BLaER1 (cell line): ENCODE measurements around the gene EHD4.

Source experiments
- H3K27ac ChIP-seq: shearing (Covaris generic); formaldehyde crosslinking; 2 replicates; pipeline ENCODE4 v1.8.1; 2022
- H3K27me3 ChIP-seq: shearing (Covaris generic); formaldehyde crosslinking; 2 replicates; pipeline ENCODE4 v1.8.1; 2022
- H3K36me3 ChIP-seq: shearing (Covaris generic); formaldehyde crosslinking; 2 replicates; pipeline ENCODE4 v1.8.1; 2022
- H3K4me1 ChIP-seq: shearing (Covaris generic); formaldehyde crosslinking; 2 replicates; pipeline ENCODE4 v1.8.1; 2022
- H3K4me2 ChIP-seq: shearing (Covaris generic); formaldehyde crosslinking; 2 replicates; pipeline ENCODE4 v1.8.1; 2022
- H3K4me3 ChIP-seq: shearing (Covaris generic); formaldehyde crosslinking; 2 replicates; pipeline ENCODE4 v1.8.1; 2022
- H3K9ac ChIP-seq: shearing (Covaris generic); formaldehyde crosslinking; 2 replicates; pipeline ENCODE4 v1.8.1; 2022
- H3K9me3 ChIP-seq: shearing (Covaris generic); formaldehyde crosslinking; 2 replicates; pipeline ENCODE4 v1.8.1; 2022
- H4K20me1 ChIP-seq: shearing (Covaris generic); formaldehyde crosslinking; 2 replicates; pipeline ENCODE4 v1.8.1; 2022
- Cebpa-rat ChIP-seq: shearing (Covaris generic); IDR thresholded peaks from 2 replicates; pipeline ENCODE4 v1.8.1; 2022

EHD4 gene

DNA sequence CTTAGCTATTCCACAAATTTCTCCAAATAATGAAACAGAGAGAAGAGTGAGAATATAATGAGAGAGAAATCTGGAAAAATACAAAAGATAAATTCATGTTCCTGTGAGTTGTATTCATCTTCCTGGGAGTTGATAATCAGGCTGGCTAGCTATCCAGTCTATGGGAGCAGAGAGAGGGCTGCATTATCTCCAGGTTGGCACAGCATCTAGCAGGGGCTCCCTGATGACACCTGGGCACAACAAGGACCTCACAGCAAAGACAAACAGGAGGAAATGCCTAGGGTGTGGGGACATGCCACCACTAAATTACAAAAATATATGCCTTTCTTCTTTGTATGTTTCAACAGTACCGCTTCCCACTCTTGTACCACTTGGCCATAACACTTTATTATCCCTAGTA lies 1.9 kb downstream of the EHD4 start:
- peak overlapping the region; percentile 97 for H3K4me2 ChIP-seq
- no peaks in the 10 kb centered on the region for H3K36me3 ChIP-seq
- no peak overlapping the region for H3K4me3 ChIP-seq
- H3K9ac ChIP-seq: no peak overlapping the region
- H4K20me1 ChIP-seq: peaks cover 28% of the 10 kb centered on the region
- peaks cover 70% of the 10 kb centered on the region for H3K4me1 ChIP-seq
- H3K9me3 ChIP-seq: no peaks in the 10 kb centered on the region
- no peak for TF ChIP-seq Cebpa-rat
- H3K27ac ChIP-seq: no peak overlapping the region
- H3K27me3 ChIP-seq: no peaks in the 10 kb centered on the region

- no peaks in the 10 kb centered on the region for H3K9me3 ChIP-seq
- H3K4me2 ChIP-seq: peak overlapping the region; percentile 97
- H4K20me1 ChIP-seq: peaks cover 28% of the 10 kb centered on the region
- H3K27me3 ChIP-seq: no peaks in the 10 kb centered on the region
- no peaks in the 10 kb centered on the region for H3K36me3 ChIP-seq
- no peak overlapping the region for H3K9ac ChIP-seq
- peak overlapping the region; percentile 19; the same call in 1 of the 2 replicates for H3K27ac ChIP-seq
- peak overlapping the region; percentile 34; the same call in 1 of the 2 replicates for H3K4me3 ChIP-seq
- H3K4me1 ChIP-seq: peaks cover 74% of the 10 kb centered on the region
- no peak for TF ChIP-seq Cebpa-rat
Observed at GRCh38 chr15:41969851-41970431, 2.4 kb downstream of the EHD4 start.

- Histone ChIP-seq H3K4me2 (peak overlapping the region; percentile 97), H3K27ac (no peak overlapping the region), H3K27me3 (no peaks in the 10 kb centered on the region), H3K9me3 (no peaks in the 10 kb centered on the region), H3K9ac (no peak overlapping the region), H3K4me3 (no peak overlapping the region), H3K36me3 (no peaks in the 10 kb centered on the region), H4K20me1 (peaks cover 28% of the 10 kb centered on the region), H3K4me1 (peaks cover 74% of the 10 kb centered on the region)
- no peak for TF ChIP-seq Cebpa-rat
Observed at GRCh38 chr15:41968701-41969100, 3.7 kb downstream of the EHD4 start.

GRCh38 chr15:41967506-41968206 lies 4.7 kb downstream of the EHD4 start:
- H3K4me1 ChIP-seq: peaks cover 67% of the 10 kb centered on the region
- peak overlapping the region; percentile 60 for H3K9ac ChIP-seq
- H3K27me3 ChIP-seq: no peaks in the 10 kb centered on the region
- H4K20me1 ChIP-seq: peaks cover 28% of the 10 kb centered on the region
- H3K36me3 ChIP-seq: peaks cover under 1% of the 10 kb centered on the region; the same call in 1 of the 2 replicates
- peak overlapping the region; percentile 97 for H3K4me2 ChIP-seq
- peak overlapping the region; percentile 79 for H3K27ac ChIP-seq
- peaks cover 4% of the 10 kb centered on the region for H3K9me3 ChIP-seq
- peak; percentile 67; the same call in 1 of the 2 replicates for TF ChIP-seq Cebpa-rat
- H3K4me3 ChIP-seq: peak overlapping the region; percentile 42; the same call in 1 of the 2 replicates

DNA sequence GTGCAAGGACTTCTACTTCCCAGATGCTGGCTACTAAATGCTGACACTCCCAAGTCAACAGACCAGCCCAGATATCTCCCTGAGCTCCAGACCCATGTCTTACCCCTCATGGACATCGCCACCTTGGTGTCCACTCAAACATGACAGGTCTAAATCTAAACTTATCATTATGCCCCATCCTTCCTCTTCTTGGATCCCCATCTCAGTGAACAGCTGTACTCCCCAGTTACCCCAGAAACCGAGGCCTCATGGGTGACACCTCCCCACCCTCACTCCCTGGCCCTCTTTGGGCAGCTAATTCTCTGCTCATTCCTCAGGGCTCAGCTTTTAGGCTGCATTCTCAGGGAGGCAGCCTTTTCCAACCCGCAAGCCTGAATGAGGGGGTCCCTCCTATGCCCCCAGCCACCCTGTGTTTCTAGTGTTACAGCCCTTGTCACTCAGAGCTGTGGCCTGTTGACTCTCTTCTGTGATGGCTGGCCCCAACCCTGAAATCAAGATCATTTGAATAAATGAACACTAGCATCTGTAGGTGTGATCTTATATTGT lies 5.4 kb downstream of the EHD4 start:
- peak overlapping the region; percentile 60 for H3K9ac ChIP-seq

GRCh38 chr15:41966414-41966812 lies 5.9 kb downstream of the EHD4 start:
- peaks cover 24% of the 10 kb centered on the region for H4K20me1 ChIP-seq
- peak overlapping the region; percentile 60; the same call in 1 of the 2 replicates for H3K9ac ChIP-seq
- peaks cover 12% of the 10 kb centered on the region for H3K9me3 ChIP-seq
- no peak overlapping the region for H3K4me3 ChIP-seq
- peaks cover 3% of the 10 kb centered on the region; the same call in 1 of the 2 replicates for H3K36me3 ChIP-seq
- H3K4me2 ChIP-seq: peak overlapping the region; percentile 97
- no peaks in the 10 kb centered on the region for H3K27me3 ChIP-seq
- peak overlapping the region; percentile 79 for H3K27ac ChIP-seq
- no peak for TF ChIP-seq Cebpa-rat
- peaks cover 63% of the 10 kb centered on the region for H3K4me1 ChIP-seq

More for the DNA sequence above, 5.4 kb downstream of the EHD4 start:
- H3K27me3 ChIP-seq: no peaks in the 10 kb centered on the region
- peak overlapping the region; percentile 79 for H3K27ac ChIP-seq
- peaks cover 10% of the 10 kb centered on the region for H3K9me3 ChIP-seq
- peaks cover 67% of the 10 kb centered on the region for H3K4me1 ChIP-seq
- TF ChIP-seq Cebpa-rat: no peak
- H3K36me3 ChIP-seq: peaks cover 3% of the 10 kb centered on the region; the same call in 1 of the 2 replicates
- H4K20me1 ChIP-seq: peaks cover 28% of the 10 kb centered on the region
- H3K4me2 ChIP-seq: peak overlapping the region; percentile 97
- peak overlapping the region; percentile 42; the same call in 1 of the 2 replicates for H3K4me3 ChIP-seq

DNA sequence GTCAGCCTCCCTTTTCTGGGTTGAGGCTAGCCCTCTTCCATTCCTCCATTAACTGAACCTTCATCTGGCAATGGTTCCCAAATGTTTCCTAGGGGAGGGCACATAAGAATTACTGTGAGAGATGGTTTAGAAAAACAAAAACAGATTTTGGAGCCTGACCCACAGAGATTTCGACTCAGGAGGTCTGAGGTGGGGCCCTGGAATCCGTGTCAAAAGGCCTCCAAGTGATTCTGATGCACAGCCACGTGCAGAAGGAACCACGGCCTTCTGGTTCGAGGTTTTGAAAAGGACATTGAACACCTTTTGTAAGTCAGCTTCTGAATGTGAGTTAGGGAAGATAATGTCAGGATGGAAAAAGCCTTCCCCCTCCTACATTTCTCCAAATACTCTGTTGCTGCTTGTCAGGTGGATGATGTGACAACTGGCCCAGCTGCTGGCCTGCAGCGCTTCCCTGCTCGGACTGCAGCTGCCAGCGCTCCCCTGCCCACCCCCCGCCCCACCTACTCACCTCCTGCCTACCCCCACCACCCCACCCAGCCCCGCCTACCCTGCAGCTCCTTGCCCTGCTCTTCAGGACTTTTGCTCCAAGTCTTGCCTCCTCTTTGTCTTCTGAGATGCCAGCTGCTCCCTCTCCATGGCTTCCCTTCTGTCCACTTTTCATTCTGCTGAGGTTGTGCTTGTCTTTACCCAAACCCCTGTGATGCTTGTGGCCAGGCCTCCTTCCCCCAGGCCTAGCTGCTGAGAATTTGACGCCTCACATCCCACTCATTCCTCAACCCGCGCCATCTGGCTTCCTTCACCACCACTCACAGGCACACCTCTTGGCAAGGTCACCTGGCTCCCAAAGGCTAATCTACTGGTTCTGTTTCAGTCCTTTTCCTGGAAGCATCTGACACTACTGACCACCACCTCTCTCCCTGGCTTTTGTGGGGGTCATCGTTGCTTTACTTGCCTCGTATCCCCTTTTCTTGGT lies 6.6 kb downstream of the EHD4 start:
- Histone ChIP-seq H3K27ac (peak overlapping the region; percentile 79), H3K27me3 (no peaks in the 10 kb centered on the region), H3K4me1 (peaks cover 56% of the 10 kb centered on the region), H3K4me3 (no peak overlapping the region), H3K4me2 (peak overlapping the region; percentile 97), H3K9ac (0 out of 2 replicates have a peak overlapping the region, but pooled peaks have one; percentile 60), H3K9me3 (peaks cover 12% of the 10 kb centered on the region), H3K36me3 (peaks cover 3% of the 10 kb centered on the region; the same call in 1 of the 2 replicates), H4K20me1 (peaks cover 17% of the 10 kb centered on the region)
- no peak for TF ChIP-seq Cebpa-rat

DNA sequence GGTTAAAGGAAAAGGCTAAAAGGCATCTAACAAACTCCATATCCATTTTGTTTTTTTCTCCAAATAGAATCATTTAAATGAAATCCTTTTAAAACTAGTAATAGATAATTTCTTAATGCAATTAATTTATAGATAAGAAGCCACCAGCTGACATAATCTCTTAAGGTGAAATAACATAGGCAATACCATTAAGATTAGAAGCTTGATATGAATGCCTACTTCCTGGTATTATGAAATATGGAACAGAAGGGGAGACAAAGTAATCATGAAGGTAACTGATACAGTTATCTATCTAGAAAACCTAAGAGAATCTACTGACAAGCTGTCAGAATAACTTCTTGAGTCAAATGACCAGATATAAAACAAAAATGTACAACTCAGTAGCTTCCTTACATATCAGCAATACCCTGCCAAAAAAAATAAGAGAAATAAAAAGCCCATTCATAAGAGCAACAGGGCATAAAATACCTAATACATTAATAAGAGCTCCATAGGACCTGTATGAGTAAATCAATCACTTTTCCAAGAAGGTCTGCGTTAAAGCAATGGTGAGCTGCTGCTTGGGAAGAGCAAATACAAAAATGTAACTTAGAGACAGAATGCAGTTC lies 10.7 kb downstream of the EHD4 start:
- Histone ChIP-seq H3K36me3 (peaks cover 3% of the 10 kb centered on the region; the same call in 1 of the 2 replicates), H3K4me3 (no peak overlapping the region), H4K20me1 (peaks cover 9% of the 10 kb centered on the region; the same call in 1 of the 2 replicates), H3K9me3 (peaks cover 12% of the 10 kb centered on the region), H3K27ac (no peak overlapping the region), H3K4me2 (no peak overlapping the region), H3K9ac (no peak overlapping the region), H3K4me1 (peaks cover 29% of the 10 kb centered on the region), H3K27me3 (no peaks in the 10 kb centered on the region)
- TF ChIP-seq Cebpa-rat: no peak
